Activated T-helper 2 cell treated with anti-CD3 and anti-CD28 coated beads, Interferon-gamma antibody, Interleukin-2, Interleukin-4, amounts not matched to agents 10 μg/mL and 5 μg/mL and 100 μg/mL, durations not matched to agents 14 hours and 24 hours and 36 hours (primary cell): Measurements from ENCODE around the gene SORBS1. TPM values are rescaled to one million over a fixed set of nuclear protein-coding genes. Genes with fewer than 3 reads are reported as not detected.
A peak's percentile ranks its signal among the peaks of the same experiment; 100 is the strongest.

Experiments
- DNase-seq: peaks from one replicate; pipeline ENCODE4 v3.0.0; 2021; ENCODE audit warnings: low spot score
- H3K27ac Mint-ChIP-seq: one replicate; pipeline ENCODE4 v1.8.0; 2021; ENCODE audit warnings: mixed read lengths
- H3K27me3 Mint-ChIP-seq: one replicate; pipeline ENCODE4 v1.8.0; 2021; ENCODE audit warnings: low read depth, mixed read lengths
- H3K36me3 Mint-ChIP-seq: one replicate; pipeline ENCODE4 v1.8.0; 2021; ENCODE audit warnings: low read depth, mixed read lengths
- H3K4me1 Mint-ChIP-seq: one replicate; pipeline ENCODE4 v1.8.0; 2021; ENCODE audit warnings: low read depth, mixed read lengths
- H3K4me3 Mint-ChIP-seq: one replicate; pipeline ENCODE4 v1.8.0; 2021; ENCODE audit warnings: low read depth, mild to moderate bottlenecking, moderate library complexity, mixed read lengths
- H3K9me3 Mint-ChIP-seq: one replicate; pipeline ENCODE4 v1.8.0; 2021; ENCODE audit warnings: mixed read lengths
- intact Hi-C: fragments of 100-400 bp; cut with micrococcal nuclease; formaldehyde crosslinking; loops from one replicate; pipeline ENCODE4 v1.15.1; 2023
- total RNA-seq: library from RNA; stranded (reverse); gene quantifications from 2 replicates; pipeline ENCODE4 v1.2.3, GENCODE V29; 2022

Gene SORBS1
- 0.43 and 1.3 TPM in 2 replicates for total RNA-seq

- Mint-ChIP-seq H3K27ac (peak within 1 kb of the TSS; percentile 78), H3K9me3 (no peaks in the 10 kb centered on the region)
- intact Hi-C loops, result loop anchor here (1.0 kb wide), 1 partner anchor 133 kb away; no protein-coding TSS in a partner anchor
These were observed at the start of gene SORBS1 for GRCh38 chr10:95561177-95561863. TSS of gene SORBS1 (minus strand) at chr10:95561371. CDS start at chr10:95441135, 120,236 bp downstream.

GRCh38 chr10:95610727-95611126 lies 49.6 kb upstream of the SORBS1 start:
- no peaks in the 10 kb centered on the region for H3K9me3 Mint-ChIP-seq
- no peak overlapping the region for H3K27ac Mint-ChIP-seq
- no peak overlapping the region for H3K4me3 Mint-ChIP-seq
- H3K4me1 Mint-ChIP-seq, result no peaks in the 10 kb centered on the region
- H3K36me3 Mint-ChIP-seq, result peaks cover 84% of the 10 kb centered on the region
- no peaks in the 10 kb centered on the region for H3K27me3 Mint-ChIP-seq
- intact Hi-C loops, result no loop called here
- DNase-seq, result no peak

More at GRCh38 chr10:95561177-95561863, at the start of gene SORBS1:
- Mint-ChIP-seq H3K36me3 (no peaks in the 10 kb centered on the region), H3K4me1 (peaks cover 14% of the 10 kb centered on the region), H3K27me3 (peaks cover 57% of the 10 kb centered on the region), H3K4me3 (peak within 1 kb of the TSS; percentile 97)
- DNase-seq, result peak; percentile 88

- Mint-ChIP-seq H3K9me3 (no peaks in the 10 kb centered on the region), H3K27ac (no peak overlapping the region), H3K4me1 (no peaks in the 10 kb centered on the region), H3K4me3 (no peak overlapping the region), H3K27me3 (no peaks in the 10 kb centered on the region), H3K36me3 (peaks cover 53% of the 10 kb centered on the region)
- DNase-seq, result no peak
- intact Hi-C loops, result no loop called here
These were observed 45.8 kb upstream of the SORBS1 start for GRCh38 chr10:95606922-95607321.

DNA sequence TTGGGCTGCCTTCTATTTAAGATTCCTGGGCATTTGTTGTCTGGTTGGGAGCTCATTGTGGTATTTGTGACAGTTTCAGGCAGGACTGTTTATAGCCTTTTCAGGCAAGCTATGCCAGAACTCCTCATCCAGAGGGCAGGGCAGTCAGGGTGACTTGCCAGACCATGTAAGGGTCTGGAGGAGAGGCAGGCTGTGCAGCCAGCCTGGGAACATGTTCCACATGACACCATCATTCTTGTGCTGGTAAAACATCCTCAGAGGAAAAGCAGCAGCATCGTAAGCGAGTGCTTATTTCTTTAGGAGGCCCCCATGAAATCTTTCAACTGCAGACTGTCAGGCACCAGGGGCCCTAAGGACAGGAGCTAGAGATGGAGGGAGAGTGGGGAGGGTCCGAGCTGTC lies 44.0 kb upstream of the SORBS1 start:
- Mint-ChIP-seq H3K27me3 (no peaks in the 10 kb centered on the region), H3K36me3 (peaks cover 40% of the 10 kb centered on the region), H3K4me3 (no peak overlapping the region), H3K27ac (no peak overlapping the region), H3K4me1 (no peaks in the 10 kb centered on the region), H3K9me3 (no peaks in the 10 kb centered on the region)
- intact Hi-C loops, result no loop called here
- DNase-seq, result no peak

- H3K9me3 Mint-ChIP-seq, result no peaks in the 10 kb centered on the region
- intact Hi-C loops, result no loop called here
- no peaks in the 10 kb centered on the region for H3K4me1 Mint-ChIP-seq
- no peak for DNase-seq
- no peaks in the 10 kb centered on the region for H3K27me3 Mint-ChIP-seq
- peaks cover 35% of the 10 kb centered on the region for H3K36me3 Mint-ChIP-seq
- H3K4me3 Mint-ChIP-seq, result no peak overlapping the region
- H3K27ac Mint-ChIP-seq, result no peak overlapping the region
These were observed 43.5 kb upstream of the SORBS1 start for GRCh38 chr10:95604630-95605029.

GRCh38 chr10:95602382-95602781 lies 41.2 kb upstream of the SORBS1 start:
- Mint-ChIP-seq H3K27ac (no peak overlapping the region), H3K27me3 (peaks cover under 1% of the 10 kb centered on the region), H3K4me1 (no peaks in the 10 kb centered on the region), H3K36me3 (peaks cover 18% of the 10 kb centered on the region), H3K4me3 (no peak overlapping the region), H3K9me3 (no peaks in the 10 kb centered on the region)
- no peak for DNase-seq
- intact Hi-C loops, result no loop called here

GRCh38 chr10:95601116-95601719 lies 40.0 kb upstream of the SORBS1 start:
- peak; percentile 20 for DNase-seq
- peaks cover 10% of the 10 kb centered on the region for H3K27me3 Mint-ChIP-seq
- H3K27ac Mint-ChIP-seq, result no peak overlapping the region
- peaks cover 8% of the 10 kb centered on the region for H3K36me3 Mint-ChIP-seq
- no peaks in the 10 kb centered on the region for H3K4me1 Mint-ChIP-seq
- intact Hi-C loops, result loop anchor here (1.0 kb wide), 2 partner anchors 171 to 227 kb away; no protein-coding TSS in a partner anchor
- H3K9me3 Mint-ChIP-seq, result no peaks in the 10 kb centered on the region
- H3K4me3 Mint-ChIP-seq, result no peak overlapping the region

GRCh38 chr10:95600158-95600557 lies 39.0 kb upstream of the SORBS1 start:
- Mint-ChIP-seq H3K4me3 (no peak overlapping the region), H3K4me1 (no peaks in the 10 kb centered on the region), H3K36me3 (no peaks in the 10 kb centered on the region), H3K9me3 (no peaks in the 10 kb centered on the region), H3K27ac (no peak overlapping the region), H3K27me3 (peaks cover 13% of the 10 kb centered on the region)
- intact Hi-C loops, result no loop called here
- no peak for DNase-seq

GRCh38 chr10:95597788-95598187 lies 36.6 kb upstream of the SORBS1 start:
- H3K27ac Mint-ChIP-seq, result no peak overlapping the region
- H3K9me3 Mint-ChIP-seq, result no peaks in the 10 kb centered on the region
- intact Hi-C loops, result no loop called here
- DNase-seq, result no peak
- no peak overlapping the region for H3K4me3 Mint-ChIP-seq
- no peaks in the 10 kb centered on the region for H3K36me3 Mint-ChIP-seq
- H3K4me1 Mint-ChIP-seq, result no peaks in the 10 kb centered on the region
- peaks cover 21% of the 10 kb centered on the region for H3K27me3 Mint-ChIP-seq

- no peaks in the 10 kb centered on the region for H3K36me3 Mint-ChIP-seq
- no peak for DNase-seq
- H3K9me3 Mint-ChIP-seq, result no peaks in the 10 kb centered on the region
- peaks cover 5% of the 10 kb centered on the region for H3K27me3 Mint-ChIP-seq
- no peaks in the 10 kb centered on the region for H3K4me1 Mint-ChIP-seq
- intact Hi-C loops, result no loop called here
- H3K27ac Mint-ChIP-seq, result no peak overlapping the region
- H3K4me3 Mint-ChIP-seq, result no peak overlapping the region
These were observed 26.9 kb upstream of the SORBS1 start for GRCh38 chr10:95588025-95588424.

DNA sequence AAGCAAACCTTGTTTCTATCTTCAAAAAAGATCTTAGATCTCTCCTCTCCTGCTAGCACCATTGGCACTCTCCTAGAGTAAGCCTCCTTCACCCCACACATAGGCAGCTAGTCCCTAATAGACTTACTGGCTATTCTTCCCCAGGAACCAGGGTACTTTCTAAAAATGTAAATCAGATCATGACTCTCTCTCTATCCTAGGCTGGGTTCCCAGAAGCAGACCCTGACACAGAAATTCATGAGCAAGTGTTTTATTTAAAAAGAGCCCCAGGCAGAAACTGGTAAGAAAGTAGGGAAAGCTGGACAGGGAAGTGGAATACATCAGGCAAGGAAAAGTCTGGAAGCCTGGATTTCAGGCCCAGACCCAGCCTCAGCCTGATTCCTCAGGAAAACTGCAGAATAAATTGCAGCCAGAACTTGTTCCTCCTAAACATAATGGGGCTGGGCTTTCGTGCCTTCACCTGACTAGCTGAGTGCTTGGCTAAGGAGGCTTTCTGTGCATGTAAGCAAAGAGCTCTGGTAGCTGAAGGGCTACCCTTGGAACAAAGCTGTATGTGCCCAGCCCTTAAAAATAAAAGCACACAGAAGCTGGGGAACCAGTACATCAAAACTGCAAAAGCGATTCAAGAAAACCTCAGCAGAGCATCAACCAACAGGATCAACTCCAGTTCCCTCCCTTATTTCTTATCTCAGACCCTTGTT lies 18.8 kb upstream of the SORBS1 start:
- Mint-ChIP-seq H3K9me3 (no peaks in the 10 kb centered on the region), H3K4me1 (no peaks in the 10 kb centered on the region), H3K4me3 (no peak overlapping the region), H3K27ac (no peak overlapping the region), H3K36me3 (no peaks in the 10 kb centered on the region), H3K27me3 (peaks cover 16% of the 10 kb centered on the region)
- DNase-seq, result no peak
- intact Hi-C loops, result no loop called here

GRCh38 chr10:95579292-95579691 lies 18.1 kb upstream of the SORBS1 start:
- intact Hi-C loops, result no loop called here
- no peaks in the 10 kb centered on the region for H3K4me1 Mint-ChIP-seq
- no peak overlapping the region for H3K27ac Mint-ChIP-seq
- H3K36me3 Mint-ChIP-seq, result no peaks in the 10 kb centered on the region
- no peaks in the 10 kb centered on the region for H3K9me3 Mint-ChIP-seq
- peaks cover 15% of the 10 kb centered on the region for H3K27me3 Mint-ChIP-seq
- no peak overlapping the region for H3K4me3 Mint-ChIP-seq
- no peak for DNase-seq

DNA sequence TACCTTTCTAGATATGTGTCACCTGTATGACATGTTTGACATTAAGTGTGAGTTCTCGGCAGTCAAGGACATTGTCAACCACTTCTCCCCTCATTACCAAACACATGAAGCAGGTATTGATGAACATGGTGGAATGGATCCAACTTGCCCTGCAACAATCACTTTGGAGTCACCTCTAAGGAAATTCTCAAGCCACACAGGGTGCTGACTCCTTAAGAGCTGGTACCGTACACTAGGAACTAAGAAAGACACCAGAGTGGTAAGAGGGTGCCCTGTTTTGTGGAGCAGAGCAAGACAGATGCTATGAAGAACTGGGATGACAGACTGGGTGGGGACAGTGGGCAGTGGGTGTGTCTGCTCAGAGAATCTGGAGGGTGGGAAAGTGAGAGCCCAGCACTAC lies 17.4 kb upstream of the SORBS1 start:
- Mint-ChIP-seq H3K9me3 (no peaks in the 10 kb centered on the region), H3K36me3 (no peaks in the 10 kb centered on the region), H3K4me3 (no peak overlapping the region), H3K27me3 (peaks cover 22% of the 10 kb centered on the region), H3K4me1 (no peaks in the 10 kb centered on the region), H3K27ac (no peak overlapping the region)
- intact Hi-C loops, result no loop called here
- no peak for DNase-seq
